B cell (primary cell): ENCODE data around the gene CAMTA1. TPM values are rescaled to one million over a fixed set of nuclear protein-coding genes. Genes with fewer than 3 reads are reported as not detected.

Source experiments
- ATAC-seq: fragments of 200-7000 bp; cut with Tn5 transposase; one replicate; pipeline ENCODE4 v1.10.0; 2021; ENCODE audit warnings: low read depth, mild to moderate bottlenecking, moderate number of reproducible peaks, moderate library complexity
- CTCF ChIA-PET: fragments of 350-600 bp; sonication (Branson Sonifier 250); formaldehyde crosslinking; loops from one replicate; lab custom pipeline; 2021; ENCODE audit warnings: antibody characterized with exemption, inconsistent platforms; lab: Charles Lee
- POLR2A ChIA-PET: fragments of 350-600 bp; sonication (Branson Sonifier 250); formaldehyde crosslinking; loops from one replicate; lab custom pipeline; 2021; ENCODE audit warnings: antibody characterized with exemption; lab: Charles Lee
- DNase-seq: peaks from one replicate; pipeline ENCODE4 v3.0.0; 2013
- H2AFZ ChIP-seq: 2 replicates; pipeline ENCODE4 v1.6.1; 2012; ENCODE audit warnings: mild to moderate bottlenecking, low read depth, low read length; ENCODE audit not compliant: insufficient read depth, poor library complexity, severe bottlenecking
- H3K27ac ChIP-seq, 2 donors: 1 replicate in 1 of 2; 2 replicates in 1 of 2; pipeline ENCODE4 v1.5.1; 2012 to 2013; ENCODE audit warnings: low read length in 2 of 2, mild to moderate bottlenecking in 2 of 2, moderate library complexity in 1 of 2
- H3K27me3 ChIP-seq, 4 experiments: fragments of 200-600 bp in 1 of 4; sonication (generic) in 1 of 4; replicated peaks in 1 of 4; 1 replicate in 2 of 4; 2 replicates in 2 of 4; pipeline versions ENCODE4 v1.6.1 to v1.7.0; 2013 to 2016; ENCODE audit warnings: low read length in 3 of 4, mild to moderate bottlenecking in 2 of 4, mixed read lengths in 1 of 4, moderate library complexity in 1 of 4; ENCODE audit not compliant: insufficient read depth in 4 of 4, control insufficient read depth in 3 of 4; ENCODE audit errors: control extremely low read depth in 1 of 4
- H3K36me3 ChIP-seq, 2 experiments: replicated peaks in 1 of 2; 1 replicate in 1 of 2; 2 replicates in 1 of 2; pipeline versions ENCODE4 v1.6.1 to v1.7.1; 2013; ENCODE audit warnings: low read length in 1 of 2; ENCODE audit not compliant: insufficient read depth in 2 of 2, control insufficient read depth in 1 of 2; ENCODE audit errors: control extremely low read depth in 1 of 2, extremely low read depth in 1 of 2
- H3K4me1 ChIP-seq, 2 donors: fragments of 200-600 bp in 1 of 2; sonication (generic) in 1 of 2; 1 replicate in 1 of 2; 2 replicates in 1 of 2; pipeline versions ENCODE4 v1.5.1 to v1.6.1; 2013 to 2017; ENCODE audit warnings: low read length in 2 of 2; ENCODE audit not compliant: control insufficient read depth in 2 of 2, insufficient read depth in 2 of 2
- H3K4me2 ChIP-seq: replicated peaks from 2 replicates; pipeline ENCODE3; 2012; ENCODE audit warnings: mild to moderate bottlenecking, low read depth, low read length; ENCODE audit not compliant: poor library complexity, severe bottlenecking
- H3K4me3 ChIP-seq, 5 experiments: fragments of 200-600 bp in 1 of 5; sonication (generic) in 1 of 5; 1 replicate in 3 of 5; 2 replicates in 2 of 5; pipeline versions ENCODE4 v1.5.1 to v1.7.0; 2011 to 2016; ENCODE audit warnings: low read length in 4 of 5, mild to moderate bottlenecking in 4 of 5, low read depth in 2 of 5, control low read depth in 1 of 5, moderate library complexity in 1 of 5; ENCODE audit not compliant: insufficient read depth in 1 of 5; ENCODE audit errors: control extremely low read depth in 1 of 5, extremely low read depth in 1 of 5
- H3K79me2 ChIP-seq: fragments of 200-600 bp; sonication (generic); one replicate; pipeline ENCODE4 v1.6.0; 2016; ENCODE audit warnings: low read length; ENCODE audit not compliant: control insufficient read depth, insufficient read depth
- H3K9ac ChIP-seq: fragments of 200-600 bp; sonication (generic); 2 replicates; pipeline ENCODE4 v1.6.1; 2017; ENCODE audit warnings: mild to moderate bottlenecking, low read length, moderate library complexity
- H3K9me3 ChIP-seq, 3 donors: one replicate each; pipeline versions ENCODE4 v1.6.1 to v1.7.1; 2013; ENCODE audit warnings: low read length in 2 of 3; ENCODE audit not compliant: control insufficient read depth in 2 of 3, insufficient read depth in 1 of 3; ENCODE audit errors: control extremely low read depth in 1 of 3
- H4K20me1 ChIP-seq: 2 replicates; pipeline ENCODE4 v1.6.0; 2012; ENCODE audit warnings: mild to moderate bottlenecking, low read length; ENCODE audit not compliant: insufficient read depth, control insufficient read depth, poor library complexity, severe bottlenecking
- H3K27ac Mint-ChIP-seq: one replicate; pipeline ENCODE4 v1.8.0; 2021; ENCODE audit warnings: mixed read lengths
- H3K27me3 Mint-ChIP-seq: one replicate; pipeline ENCODE4 v1.8.0; 2021; ENCODE audit warnings: mixed read lengths
- H3K4me1 Mint-ChIP-seq: one replicate; pipeline ENCODE4 v1.8.0; 2021; ENCODE audit warnings: mixed read lengths
- H3K4me3 Mint-ChIP-seq: one replicate; pipeline ENCODE4 v1.8.0; 2021; ENCODE audit warnings: mixed read lengths
- H3K9me3 Mint-ChIP-seq: one replicate; pipeline ENCODE4 v1.8.0; 2022; ENCODE audit warnings: mixed read lengths; ENCODE audit not compliant: insufficient read depth
- EZH2 ChIP-seq: IDR thresholded peaks from 2 replicates; pipeline ENCODE4 v1.6.1; 2012; ENCODE audit warnings: borderline replicate concordance, low read depth, mild to moderate bottlenecking, moderate library complexity, low read length; ENCODE audit not compliant: insufficient read depth, poor library complexity, severe bottlenecking
- WGBS: methylation state at CpG from one replicate; pipeline ENCODE4 v1.1.5; 2013; ENCODE audit warnings: missing lambda C conversion rate; ENCODE audit not compliant: insufficient coverage; 5-methylcytosine and 5-hydroxymethylcytosine counted together
- intact Hi-C: fragments of 100-400 bp; cut with micrococcal nuclease; formaldehyde crosslinking; loops from one replicate; pipeline ENCODE4 v1.10.0; 2022
- polyA plus RNA-seq: library from polyadenylated mRNA; depleted of rRNA; stranded (reverse); fragments of >200 nt; gene quantifications from 2 replicates; pipeline ENCODE4 v1.2.3, GENCODE V29; 2012
- total RNA-seq, 2 donors: library from RNA; stranded (reverse); fragments of 120-200 nt in 1 of 2; gene quantifications; 1 replicate in 1 of 2; 2 replicates in 1 of 2; pipeline versions ENCODE4 v1.2.3 to v1.2.4, GENCODE V29; 2013 to 2022
- TF ChIP-seq, protein P1 (sequence below): fragments of 200-600 bp; IDR thresholded peaks from one replicate; pipeline ENCODE4 v1.8.0; 2022; ENCODE audit warnings: antibody characterized with exemption, mild to moderate bottlenecking

CAMTA1 gene
- total and polyA plus RNA-seq, 2 donors (not counting 1 experiment from before 2014, with no cell fraction given) = 42.2 to 45.7 TPM

DNA sequence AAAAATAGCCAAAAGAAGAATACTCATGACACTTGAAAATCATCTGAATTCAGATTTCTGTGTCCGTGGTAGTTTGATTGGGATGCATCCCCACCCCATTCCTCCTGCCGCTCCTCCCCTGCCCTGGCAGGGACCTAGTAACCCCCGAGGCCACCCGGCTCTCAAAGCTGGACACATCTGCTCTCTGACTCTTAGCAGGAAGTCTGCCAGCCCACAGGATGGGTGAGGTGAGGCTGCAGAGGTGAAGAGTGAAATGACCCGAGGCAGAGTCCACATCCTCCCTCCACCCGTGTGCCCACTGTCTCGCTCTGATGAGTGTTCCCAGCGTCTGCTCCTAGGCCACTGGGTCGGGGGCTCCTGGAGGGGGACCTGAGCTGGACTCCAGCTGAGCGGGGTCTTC, 677.4 kb downstream of the CAMTA1 start:
- no peaks in the 10 kb centered on the region for H3K9me3 ChIP-seq
- H3K27me3 ChIP-seq = peaks cover 0 to 2% (median 0%) of the 10 kb centered on the region in 4 experiments
- intact Hi-C loops = no loop called here
- no peaks in the 10 kb centered on the region for H3K4me1 Mint-ChIP-seq
- H3K36me3 ChIP-seq = no peaks in the 10 kb centered on the region
- H3K9me3 Mint-ChIP-seq = no peaks in the 10 kb centered on the region
- ATAC-seq (no peak), DNase-seq (no peak)
- ChIA-PET CTCF (no interaction called here), POLR2A (no interaction called here)
- H4K20me1 ChIP-seq = no peaks in the 10 kb centered on the region
- H3K27me3 Mint-ChIP-seq = peaks cover 4% of the 10 kb centered on the region
- no peak overlapping the region for H3K27ac ChIP-seq
- H3K27ac Mint-ChIP-seq = no peak overlapping the region
- H3K79me2 ChIP-seq = no peaks in the 10 kb centered on the region
- H3K4me3 ChIP-seq = no peak overlapping the region
- WGBS = 73% methylated on average over 7 of the region's 10 CpGs
- H3K4me3 Mint-ChIP-seq = no peak overlapping the region
- TF ChIP-seq EZH2 = no peak
- no peak overlapping the region for H3K4me2 ChIP-seq
- no peaks in the 10 kb centered on the region for H3K4me1 ChIP-seq
- no peak overlapping the region for H2AFZ ChIP-seq
- H3K9ac ChIP-seq = no peak overlapping the region

DNA sequence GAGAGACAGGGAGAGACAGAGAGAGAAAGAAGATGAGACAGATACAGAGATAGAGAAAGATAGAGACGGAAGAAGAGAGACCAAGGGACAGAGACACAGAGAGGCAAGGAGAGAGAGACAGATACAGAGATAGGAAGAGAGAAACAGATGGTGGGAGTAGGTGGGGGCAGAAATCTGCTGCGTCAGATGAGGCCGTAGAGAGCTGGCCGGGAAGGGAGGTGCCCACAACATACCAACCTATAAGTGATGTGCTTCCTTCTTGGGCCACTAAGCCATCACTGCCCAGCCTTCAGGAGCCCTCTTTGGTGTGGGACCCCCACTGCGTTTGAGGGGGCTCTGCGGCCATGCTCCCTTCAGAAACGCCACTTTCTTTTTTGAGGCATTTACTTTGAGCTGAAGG, 678.3 kb downstream of the CAMTA1 start:
- TF ChIP-seq, protein P1, sequence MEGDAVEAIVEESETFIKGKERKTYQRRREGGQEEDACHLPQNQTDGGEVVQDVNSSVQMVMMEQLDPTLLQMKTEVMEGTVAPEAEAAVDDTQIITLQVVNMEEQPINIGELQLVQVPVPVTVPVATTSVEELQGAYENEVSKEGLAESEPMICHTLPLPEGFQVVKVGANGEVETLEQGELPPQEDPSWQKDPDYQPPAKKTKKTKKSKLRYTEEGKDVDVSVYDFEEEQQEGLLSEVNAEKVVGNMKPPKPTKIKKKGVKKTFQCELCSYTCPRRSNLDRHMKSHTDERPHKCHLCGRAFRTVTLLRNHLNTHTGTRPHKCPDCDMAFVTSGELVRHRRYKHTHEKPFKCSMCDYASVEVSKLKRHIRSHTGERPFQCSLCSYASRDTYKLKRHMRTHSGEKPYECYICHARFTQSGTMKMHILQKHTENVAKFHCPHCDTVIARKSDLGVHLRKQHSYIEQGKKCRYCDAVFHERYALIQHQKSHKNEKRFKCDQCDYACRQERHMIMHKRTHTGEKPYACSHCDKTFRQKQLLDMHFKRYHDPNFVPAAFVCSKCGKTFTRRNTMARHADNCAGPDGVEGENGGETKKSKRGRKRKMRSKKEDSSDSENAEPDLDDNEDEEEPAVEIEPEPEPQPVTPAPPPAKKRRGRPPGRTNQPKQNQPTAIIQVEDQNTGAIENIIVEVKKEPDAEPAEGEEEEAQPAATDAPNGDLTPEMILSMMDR = no peak
- TF ChIP-seq EZH2 = no peak
- peaks cover 4% of the 10 kb centered on the region for H3K27me3 Mint-ChIP-seq
- H3K9me3 Mint-ChIP-seq = no peaks in the 10 kb centered on the region
- H3K4me2 ChIP-seq = no peak overlapping the region
- CTCF ChIA-PET = no interaction called here
- no peak overlapping the region for H2AFZ ChIP-seq
- H3K36me3 ChIP-seq = no peaks in the 10 kb centered on the region
- H3K9me3 ChIP-seq = peaks cover 0 to 2% (median 0%) of the 10 kb centered on the region in 3 donors
- POLR2A ChIA-PET = no interaction called here
- no peaks in the 10 kb centered on the region for H4K20me1 ChIP-seq
- H3K27me3 ChIP-seq = peaks cover 0 to 2% (median 0%) of the 10 kb centered on the region in 4 experiments
- H3K4me1 ChIP-seq = no peaks in the 10 kb centered on the region
- no peak overlapping the region for H3K4me3 Mint-ChIP-seq
- H3K27ac ChIP-seq = no peak overlapping the region
- H3K4me3 ChIP-seq = no peak overlapping the region
- no peaks in the 10 kb centered on the region for H3K79me2 ChIP-seq
- intact Hi-C loops = no loop called here
- no peak overlapping the region for H3K9ac ChIP-seq
- H3K27ac Mint-ChIP-seq = no peak overlapping the region
- H3K4me1 Mint-ChIP-seq = no peaks in the 10 kb centered on the region
- no peak for DNase-seq
- WGBS = 88% methylated on average over 1 of the region's 7 CpGs
- no peak for ATAC-seq
